AML-193 (cell line): ENCODE measurements around the gene FOCAD.
"Not testable (repeated sequence)": the region's sequence is repeated elsewhere in the genome, so short reads cannot be mapped to it uniquely, and the experiment has no call there.

Experiments used
- DNase-seq, 2 experiments: peaks; one replicate each; lab custom pipeline; 2025; lab: John Stamatoyannopoulos, UW

Gene FOCAD

GRCh38 chr9:20673537-20673936, 10.5 kb upstream of the FOCAD start:
- DNase-seq, result not testable (repeated sequence)

GRCh38 chr9:20681467-20681866, 2.6 kb upstream of the FOCAD start:
- DNase-seq, result no peak

- DNase-seq, result peak; percentile 67 to 76
These were observed 566 bp upstream of the FOCAD start for GRCh38 chr9:20683351-20684034.

- peak; percentile 16 to 20 for DNase-seq
These were observed 1.0 kb downstream of the FOCAD start for GRCh38 chr9:20684875-20685696.

- no peak for DNase-seq
These were observed 1.7 kb downstream of the FOCAD start for GRCh38 chr9:20685769-20686168.

GRCh38 chr9:20689833-20690232, 5.8 kb downstream of the FOCAD start:
- DNase-seq, result no peak

- DNase-seq, result no peak
These were observed 8.5 kb downstream of the FOCAD start for GRCh38 chr9:20692554-20692953.

GRCh38 chr9:20693068-20693467, 9.0 kb downstream of the FOCAD start:
- DNase-seq, result peak; percentile 88 to 89

GRCh38 chr9:20694248-20694647, 10.2 kb downstream of the FOCAD start:
- no peak for DNase-seq

GRCh38 chr9:20697021-20697719, 13.1 kb downstream of the FOCAD start:
- DNase-seq, result no peak

- DNase-seq, result no peak
These were observed 14.7 kb downstream of the FOCAD start for GRCh38 chr9:20698782-20699181.

- peak in 1 of 2 experiments; percentile 2 for DNase-seq
These were observed 17.0 kb downstream of the FOCAD start for GRCh38 chr9:20701060-20701459.

- DNase-seq, result no peak
These were observed 18.5 kb downstream of the FOCAD start for GRCh38 chr9:20702570-20702969.

GRCh38 chr9:20703146-20703545, 19.1 kb downstream of the FOCAD start:
- no peak for DNase-seq

GRCh38 chr9:20707708-20708107, 23.6 kb downstream of the FOCAD start:
- no peak for DNase-seq

GRCh38 chr9:20713172-20713571, 29.1 kb downstream of the FOCAD start:
- no peak for DNase-seq

GRCh38 chr9:20714442-20715415, 30.7 kb downstream of the FOCAD start:
- DNase-seq, result no peak

- no peak for DNase-seq
These were observed 38.2 kb downstream of the FOCAD start for GRCh38 chr9:20722221-20722620.

GRCh38 chr9:20725675-20726074, 41.6 kb downstream of the FOCAD start:
- DNase-seq, result no peak

GRCh38 chr9:20726144-20726543, 42.1 kb downstream of the FOCAD start:
- no peak for DNase-seq

- no peak for DNase-seq
These were observed 44.6 kb downstream of the FOCAD start for GRCh38 chr9:20728493-20729220.
